Natural killer cell (primary cell): Measurements from ENCODE around the gene HIP1. TPM values are rescaled to one million over a fixed set of nuclear protein-coding genes. Genes with fewer than 3 reads are reported as not detected.

Experiments used
- ATAC-seq, 3 donors: fragments of 150-1000 bp in 2 of 3; fragments of 200-7000 bp in 1 of 3; cut with Tn5 transposase; 1 replicate in 1 of 3; 2 replicates in 2 of 3; pipeline ENCODE4 v1.10.0; 2021; ENCODE audit warnings: mild to moderate bottlenecking in 2 of 3, moderate library complexity in 2 of 3
- DNase-seq, 2 donors: peaks; one replicate each; pipeline versions ENCODE4 v3.0.0 to v3.0.0-alpha.2; 2013 to 2021; ENCODE audit warnings: mixed read lengths in 1 of 2
- H3K27ac ChIP-seq: one replicate; pipeline ENCODE4 v1.5.1; 2013; ENCODE audit warnings: mild to moderate bottlenecking, low read length
- H3K27me3 ChIP-seq: one replicate; pipeline ENCODE4 v1.6.1; 2013; ENCODE audit warnings: low read length; ENCODE audit not compliant: control insufficient read depth, insufficient read depth
- H3K36me3 ChIP-seq: one replicate; pipeline ENCODE4 v1.6.1; 2013; ENCODE audit warnings: low read length; ENCODE audit not compliant: control insufficient read depth, insufficient read depth
- H3K4me1 ChIP-seq: one replicate; pipeline ENCODE4 v1.6.1; 2013; ENCODE audit warnings: low read length; ENCODE audit not compliant: control insufficient read depth, insufficient read depth
- H3K4me3 ChIP-seq: one replicate; pipeline ENCODE4 v1.5.1; 2013; ENCODE audit warnings: low read length
- H3K9me3 ChIP-seq: one replicate; pipeline ENCODE4 v1.6.1; 2013; ENCODE audit warnings: low read length; ENCODE audit not compliant: control insufficient read depth, insufficient read depth
- H3K27ac Mint-ChIP-seq, 2 donors: one replicate each; pipeline ENCODE4 v1.8.0; 2022; ENCODE audit warnings: mild to moderate bottlenecking in 2 of 2, mixed read lengths in 2 of 2, moderate library complexity in 1 of 2
- H3K27me3 Mint-ChIP-seq, 2 donors: one replicate each; pipeline ENCODE4 v1.8.0; 2022; ENCODE audit warnings: low read depth in 2 of 2, mixed read lengths in 2 of 2
- H3K36me3 Mint-ChIP-seq: one replicate; pipeline ENCODE4 v1.8.0; 2022; ENCODE audit warnings: mixed read lengths
- H3K4me1 Mint-ChIP-seq, 2 donors: one replicate each; pipeline ENCODE4 v1.8.0; 2022; ENCODE audit warnings: mixed read lengths in 2 of 2
- H3K4me3 Mint-ChIP-seq: one replicate; pipeline ENCODE4 v1.8.0; 2022; ENCODE audit warnings: mild to moderate bottlenecking, moderate library complexity, mixed read lengths
- H3K9me3 Mint-ChIP-seq, 2 donors: one replicate each; pipeline ENCODE4 v1.8.0; 2022; ENCODE audit warnings: mixed read lengths in 2 of 2
- WGBS: methylation state at CpG from one replicate; pipeline ENCODE4 v1.1.7; 2013; ENCODE audit warnings: missing lambda C conversion rate; ENCODE audit not compliant: insufficient coverage; 5-methylcytosine and 5-hydroxymethylcytosine counted together
- intact Hi-C: fragments of 100-400 bp; cut with micrococcal nuclease; formaldehyde crosslinking; loops from one replicate; pipeline ENCODE4 v1.14.2; 2022
- total RNA-seq, 4 donors: library from RNA; stranded (reverse); fragments of 120-200 nt in 1 of 4; gene quantifications; one replicate each; pipeline versions ENCODE4 v1.2.3 to v1.2.4, GENCODE V29; 2013 to 2022
- TF ChIP-seq, protein P1 (sequence below): fragments of 200-600 bp; IDR thresholded peaks from one replicate; pipeline ENCODE4 v1.8.0; 2022; ENCODE audit warnings: antibody characterized with exemption

HIP1 gene
- total RNA-seq, 3 donors from 2014 or later (not counting 1 experiment from before 2014, with no cell fraction given): 17.1 to 27.9 (median 23.1) TPM

- H3K27ac Mint-ChIP-seq: peak overlapping the region in 1 of 2 donors; percentile 1
- Histone ChIP-seq H3K27ac (no peak overlapping the region), H3K4me3 (no peak overlapping the region), H3K27me3 (no peaks in the 10 kb centered on the region), H3K36me3 (no peaks in the 10 kb centered on the region), H3K9me3 (peaks cover 11% of the 10 kb centered on the region), H3K4me1 (peaks cover 14% of the 10 kb centered on the region)
- TF ChIP-seq, protein P1, sequence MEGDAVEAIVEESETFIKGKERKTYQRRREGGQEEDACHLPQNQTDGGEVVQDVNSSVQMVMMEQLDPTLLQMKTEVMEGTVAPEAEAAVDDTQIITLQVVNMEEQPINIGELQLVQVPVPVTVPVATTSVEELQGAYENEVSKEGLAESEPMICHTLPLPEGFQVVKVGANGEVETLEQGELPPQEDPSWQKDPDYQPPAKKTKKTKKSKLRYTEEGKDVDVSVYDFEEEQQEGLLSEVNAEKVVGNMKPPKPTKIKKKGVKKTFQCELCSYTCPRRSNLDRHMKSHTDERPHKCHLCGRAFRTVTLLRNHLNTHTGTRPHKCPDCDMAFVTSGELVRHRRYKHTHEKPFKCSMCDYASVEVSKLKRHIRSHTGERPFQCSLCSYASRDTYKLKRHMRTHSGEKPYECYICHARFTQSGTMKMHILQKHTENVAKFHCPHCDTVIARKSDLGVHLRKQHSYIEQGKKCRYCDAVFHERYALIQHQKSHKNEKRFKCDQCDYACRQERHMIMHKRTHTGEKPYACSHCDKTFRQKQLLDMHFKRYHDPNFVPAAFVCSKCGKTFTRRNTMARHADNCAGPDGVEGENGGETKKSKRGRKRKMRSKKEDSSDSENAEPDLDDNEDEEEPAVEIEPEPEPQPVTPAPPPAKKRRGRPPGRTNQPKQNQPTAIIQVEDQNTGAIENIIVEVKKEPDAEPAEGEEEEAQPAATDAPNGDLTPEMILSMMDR: no peak
- WGBS: 86% methylated on average over 4 of the region's 4 CpGs
- intact Hi-C loops: no loop called here
- peaks cover 20 to 24% of the 10 kb centered on the region in 2 donors for H3K4me1 Mint-ChIP-seq
- no peaks in the 10 kb centered on the region for H3K27me3 Mint-ChIP-seq
- ATAC-seq: no peak
- no peaks in the 10 kb centered on the region for H3K9me3 Mint-ChIP-seq
- no peak for DNase-seq
- peaks cover 7% of the 10 kb centered on the region for H3K36me3 Mint-ChIP-seq
- no peak overlapping the region for H3K4me3 Mint-ChIP-seq
Measured at GRCh38 chr7:75712517-75713361, 26.0 kb downstream of the HIP1 start.

- H3K36me3 ChIP-seq: no peaks in the 10 kb centered on the region
- ATAC-seq (no peak), DNase-seq (no peak)
- Mint-ChIP-seq H3K27me3 (no peaks in the 10 kb centered on the region), H3K27ac (peak overlapping the region in 1 of 2 donors; percentile 1), H3K9me3 (no peaks in the 10 kb centered on the region), H3K4me3 (peak overlapping the region; percentile 21), H3K36me3 (peaks cover 7% of the 10 kb centered on the region), H3K4me1 (peaks cover 20 to 24% of the 10 kb centered on the region in 2 donors)
- 35% methylated on average over 10 of the region's 10 CpGs for WGBS
- H3K27ac ChIP-seq: no peak overlapping the region
- intact Hi-C loops: no loop called here
- no peaks in the 10 kb centered on the region for H3K27me3 ChIP-seq
- TF ChIP-seq, protein P1: no peak
- no peak overlapping the region for H3K4me3 ChIP-seq
- peaks cover 11% of the 10 kb centered on the region for H3K9me3 ChIP-seq
- peaks cover 14% of the 10 kb centered on the region for H3K4me1 ChIP-seq
Measured at GRCh38 chr7:75711656-75712514, 26.9 kb downstream of the HIP1 start.

DNA sequence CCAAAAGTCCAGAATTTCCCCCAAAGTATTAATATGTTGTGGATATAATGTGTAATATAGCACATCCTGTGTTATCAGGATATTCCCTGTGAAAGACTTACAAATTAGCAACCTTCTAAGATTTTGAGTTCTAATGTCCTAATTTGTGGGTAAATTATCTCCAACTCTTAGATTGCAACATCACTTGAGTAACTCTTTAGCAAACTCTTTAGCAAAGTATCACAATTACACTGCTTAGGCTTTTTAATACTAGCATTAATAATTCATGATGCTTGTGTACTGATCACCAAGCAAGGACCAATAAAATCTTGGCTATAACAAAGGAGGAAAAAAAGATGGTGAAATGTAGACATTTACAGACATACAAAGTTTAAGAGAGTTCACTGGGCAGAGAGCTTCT, 27.7 kb downstream of the HIP1 start:
- Histone ChIP-seq H3K27ac (no peak overlapping the region), H3K36me3 (no peaks in the 10 kb centered on the region), H3K4me3 (no peak overlapping the region), H3K9me3 (peaks cover 11% of the 10 kb centered on the region), H3K4me1 (peaks cover 14% of the 10 kb centered on the region), H3K27me3 (no peaks in the 10 kb centered on the region)
- intact Hi-C loops: no loop called here
- Mint-ChIP-seq H3K4me3 (peak overlapping the region; percentile 21), H3K9me3 (no peaks in the 10 kb centered on the region), H3K27me3 (no peaks in the 10 kb centered on the region), H3K4me1 (peaks cover 20 to 24% of the 10 kb centered on the region in 2 donors), H3K36me3 (peaks cover 7% of the 10 kb centered on the region), H3K27ac (peak overlapping the region in 1 of 2 donors; percentile 1)
- TF ChIP-seq, protein P1: no peak
- ATAC-seq: no peak
- DNase-seq: no peak
